ENCODE measurements around the gene ATF6. TPM values are rescaled to one million over a fixed set of nuclear protein-coding genes. Genes with fewer than 3 reads are reported as not detected.

The ATF6 gene
- total RNA-seq, 1 experiment from 2014 or later = 20.9 TPM

DNA sequence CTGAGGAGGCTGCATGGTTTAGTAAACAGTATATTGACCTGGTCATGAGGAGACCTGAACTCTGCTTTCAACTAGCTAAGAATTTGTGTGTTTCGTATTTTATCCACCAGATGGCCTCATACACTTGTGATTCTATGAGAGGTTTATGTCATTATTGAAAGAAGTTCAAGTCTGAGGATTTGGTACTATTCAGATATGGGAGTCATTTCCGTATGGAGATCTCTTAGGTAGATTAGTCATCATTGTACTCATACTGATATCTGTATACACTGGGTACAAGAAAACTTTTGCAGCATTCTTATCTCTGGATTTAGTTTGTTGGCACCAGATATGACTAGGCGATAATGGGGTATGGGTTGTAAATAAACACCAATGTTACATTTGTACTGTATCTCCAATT lies 26.6 kb downstream of the ATF6 start:
- DNase-seq (ENCODE audit: low read depth, low spot score) (peak; percentile 49), ATAC-seq (peak; percentile 86)
- intact Hi-C loops (cut with micrococcal nuclease) = loop anchor here (1.0 to 10.0 kb wide), 2 partner anchors 245 to 482 kb away; no protein-coding TSS in a partner anchor
- no TSS peak for BruUV-seq (replicated peaks)
- no peak overlapping the region for H3K4me3 ChIP-seq (replicated peaks in 1 of 2; ENCODE audit: low read depth in 1 of 2, low read length in 2 of 2)
- H2AFZ ChIP-seq (ENCODE audit: low read depth, low read length, poor library complexity, severe bottlenecking) = no peak overlapping the region
- H3K27me3 ChIP-seq (ENCODE audit: insufficient read depth, low read length) = no peaks in the 10 kb centered on the region
- no peak for TF ChIP-seq EZH2 (IDR thresholded peaks at IDR 0.05)
- TF ChIP-seq, protein P1, sequence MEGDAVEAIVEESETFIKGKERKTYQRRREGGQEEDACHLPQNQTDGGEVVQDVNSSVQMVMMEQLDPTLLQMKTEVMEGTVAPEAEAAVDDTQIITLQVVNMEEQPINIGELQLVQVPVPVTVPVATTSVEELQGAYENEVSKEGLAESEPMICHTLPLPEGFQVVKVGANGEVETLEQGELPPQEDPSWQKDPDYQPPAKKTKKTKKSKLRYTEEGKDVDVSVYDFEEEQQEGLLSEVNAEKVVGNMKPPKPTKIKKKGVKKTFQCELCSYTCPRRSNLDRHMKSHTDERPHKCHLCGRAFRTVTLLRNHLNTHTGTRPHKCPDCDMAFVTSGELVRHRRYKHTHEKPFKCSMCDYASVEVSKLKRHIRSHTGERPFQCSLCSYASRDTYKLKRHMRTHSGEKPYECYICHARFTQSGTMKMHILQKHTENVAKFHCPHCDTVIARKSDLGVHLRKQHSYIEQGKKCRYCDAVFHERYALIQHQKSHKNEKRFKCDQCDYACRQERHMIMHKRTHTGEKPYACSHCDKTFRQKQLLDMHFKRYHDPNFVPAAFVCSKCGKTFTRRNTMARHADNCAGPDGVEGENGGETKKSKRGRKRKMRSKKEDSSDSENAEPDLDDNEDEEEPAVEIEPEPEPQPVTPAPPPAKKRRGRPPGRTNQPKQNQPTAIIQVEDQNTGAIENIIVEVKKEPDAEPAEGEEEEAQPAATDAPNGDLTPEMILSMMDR (IDR thresholded peaks at IDR 0.05 in 2 of 3, conservative IDR thresholded peaks at IDR 0.05 in 1 of 3; ENCODE audit: borderline replicate concordance in 1 of 3, insufficient read depth in 1 of 3, low read depth in 2 of 3, low read length in 2 of 3) = peak; percentile 45 to 80 (median 65)
- TF ChIP-seq ELF1 (IDR thresholded peaks at IDR 0.05; ENCODE audit: borderline replicate concordance, low read depth) = no peak
- peak; percentile 73 for TF ChIP-seq SRF (IDR thresholded peaks at IDR 0.05; ENCODE audit: low read depth)
- no peak for TF ChIP-seq CBX3 (IDR thresholded peaks at IDR 0.05; ENCODE audit: low read depth)
- peak; percentile 81 for TF ChIP-seq RAD21 (IDR thresholded peaks at IDR 0.05; ENCODE audit: low read depth)
- no peak overlapping the region for H3K27ac ChIP-seq (ENCODE audit: low read depth, low read length)
- no peak overlapping the region for H3K9ac ChIP-seq (ENCODE audit: low read length)
- CTCF ChIA-PET = interaction anchor here (0.6 to 4.8 kb wide), 22 partner anchors 9 to 598 kb away, joined by 3 to 295 read pairs (median 4); partner anchors contain the start of gene OLFML2B
- peaks cover 0 to 2% of the 10 kb centered on the region in 2 experiments; a peak in 2 of 4 replicates for H3K36me3 ChIP-seq (ENCODE audit: control insufficient read depth in 1 of 2, insufficient read depth in 2 of 2, low read length in 2 of 2)
- H3K4me2 ChIP-seq (ENCODE audit: low read length) = no peak overlapping the region
- H4K20me1 ChIP-seq (ENCODE audit: insufficient read depth) = no peaks in the 10 kb centered on the region
- peaks cover 0 to 4% of the 10 kb centered on the region in 2 experiments; a peak in 2 of 4 replicates for H3K4me1 ChIP-seq (ENCODE audit: control insufficient read depth in 1 of 2, insufficient read depth in 2 of 2, low read length in 2 of 2)
- no peaks in the 10 kb centered on the region for H3K9me2 ChIP-seq (ENCODE audit: insufficient read depth)
- no peaks in the 10 kb centered on the region for H3K9me3 ChIP-seq (ENCODE audit: control insufficient read depth in 1 of 2, insufficient read depth in 1 of 2, low read depth in 1 of 2, low read length in 2 of 2)
- RAD21 ChIA-PET (ENCODE audit: low non-redundant PET in 1 of 2, low total read pairs in 2 of 2, uncharacterized antibody in 2 of 2, unreplicated experiment in 2 of 2) = interaction anchor here (0.6 to 2.2 kb wide), 7 partner anchors 126 to 248 kb away, joined by 3 to 39 read pairs (median 4); partner anchors contain the start of gene OLFML2B (in 2 of the 2)
- peaks cover 5% of the 10 kb centered on the region; the same call in 1 of the 2 replicates for H3K79me2 ChIP-seq (ENCODE audit: insufficient read depth, low read length)
- POLR2A ChIA-PET = interaction anchor here (1.4 kb wide), 1 partner anchor 244 kb away, joined by 13 read pairs; no protein-coding TSS in a partner anchor

- intact Hi-C loops (cut with micrococcal nuclease) = loop anchor here (10.0 kb wide), 1 partner anchor 475 kb away; no protein-coding TSS in a partner anchor
- Histone ChIP-seq H3K36me3 (ENCODE audit: control insufficient read depth in 1 of 2, insufficient read depth in 2 of 2, low read length in 2 of 2) (no peaks in the 10 kb centered on the region; a peak in 1 of 4 replicates), H3K9me3 (ENCODE audit: control insufficient read depth in 1 of 2, insufficient read depth in 1 of 2, low read depth in 1 of 2, low read length in 2 of 2) (no peaks in the 10 kb centered on the region), H3K79me2 (ENCODE audit: insufficient read depth, low read length) (no peaks in the 10 kb centered on the region), H3K4me1 (ENCODE audit: control insufficient read depth in 1 of 2, insufficient read depth in 2 of 2, low read length in 2 of 2) (no peaks in the 10 kb centered on the region), H3K9me2 (ENCODE audit: insufficient read depth) (no peaks in the 10 kb centered on the region), H3K27ac (ENCODE audit: low read depth, low read length) (no peak overlapping the region), H3K27me3 (ENCODE audit: insufficient read depth, low read length) (no peaks in the 10 kb centered on the region), H2AFZ (ENCODE audit: low read depth, low read length, poor library complexity, severe bottlenecking) (no peak overlapping the region), H3K9ac (ENCODE audit: low read length) (no peak overlapping the region), H3K4me3 (replicated peaks in 1 of 2; ENCODE audit: low read depth in 1 of 2, low read length in 2 of 2) (no peak overlapping the region), H4K20me1 (ENCODE audit: insufficient read depth) (no peaks in the 10 kb centered on the region), H3K4me2 (ENCODE audit: low read length) (no peak overlapping the region)
- ChIA-PET POLR2A (no interaction called here), RAD21 (ENCODE audit: low non-redundant PET in 1 of 2, low total read pairs in 2 of 2, uncharacterized antibody in 2 of 2, unreplicated experiment in 2 of 2) (no interaction called here), CTCF (interaction anchor here (1.1 kb wide), 1 partner anchor 238 kb away, joined by 6 read pairs; no protein-coding TSS in a partner anchor)
- no peak for DNase-seq (ENCODE audit: low read depth, low spot score)
- TF ChIP-seq, protein P2, sequence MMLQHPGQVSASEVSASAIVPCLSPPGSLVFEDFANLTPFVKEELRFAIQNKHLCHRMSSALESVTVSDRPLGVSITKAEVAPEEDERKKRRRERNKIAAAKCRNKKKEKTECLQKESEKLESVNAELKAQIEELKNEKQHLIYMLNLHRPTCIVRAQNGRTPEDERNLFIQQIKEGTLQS (IDR thresholded peaks at IDR 0.05) = no peak
- TF ChIP-seq MAX (IDR thresholded peaks at IDR 0.05) = no peak
- no TSS peak for BruUV-seq (replicated peaks)
- no peak for ATAC-seq
These were observed 33.7 kb downstream of the ATF6 start for GRCh38 chr1:161799792-161800191.

All from HCT116 (cell line).